Testis (tissue), 3 donors: ENCODE measurements around the gene EIF5AL1. TPM values are rescaled to one million over a fixed set of nuclear protein-coding genes. Genes with fewer than 3 reads are reported as not detected.

ENCODE experiments used
- DNase-seq: peaks from one replicate; pipeline ENCODE4 v3.0.0-alpha.2; 2019
- H3K27ac ChIP-seq, 2 donors: fragments of 200-600 bp; sonication (generic); one replicate each; pipeline ENCODE4 v1.5.1; 2019
- H3K27me3 ChIP-seq: fragments of 200-600 bp; sonication (generic); one replicate; pipeline ENCODE4 v1.5.1; 2019
- H3K36me3 ChIP-seq: fragments of 200-600 bp; sonication (generic); one replicate; pipeline ENCODE4 v1.5.1; 2017; ENCODE audit warnings: low read depth; ENCODE audit errors: missing control alignments
- H3K4me1 ChIP-seq: fragments of 200-600 bp; sonication (generic); one replicate; pipeline ENCODE4 v1.5.1; 2019
- H3K4me3 ChIP-seq, 2 donors: fragments of 200-600 bp; sonication (generic); one replicate each; pipeline ENCODE4 v1.5.1; 2017 to 2019
- H3K9me3 ChIP-seq: fragments of 200-600 bp; sonication (generic); one replicate; pipeline ENCODE4 v1.5.1; 2017
- CTCF ChIP-seq, 3 experiments: fragments of 450-650 bp in 2 of 3; fragments of 200-600 bp in 1 of 3; sonication (generic) in 1 of 3; IDR thresholded peaks; one replicate each; pipeline ENCODE4 v1.5.1; 2016 to 2019; ENCODE audit warnings: antibody characterized with exemption in 3 of 3, mild to moderate bottlenecking in 2 of 3, moderate library complexity in 1 of 3
- POLR2A ChIP-seq: fragments of 450-650 bp; IDR thresholded peaks from one replicate; pipeline ENCODE4 v1.6.1; 2017; ENCODE audit warnings: antibody characterized with exemption, mild to moderate bottlenecking, moderate library complexity
- WGBS, 2 donors: methylation state at CpG; one replicate each; pipeline ENCODE4 v1.1.5; 2018; 5-methylcytosine and 5-hydroxymethylcytosine counted together
- intact Hi-C: fragments of 100-400 bp; cut with DNase I; formaldehyde crosslinking; loops from one replicate; pipeline ENCODE4 v1.15.1; 2023; ENCODE audit warnings: low total_unique reads
- polyA plus RNA-seq: library from polyadenylated mRNA; stranded (reverse); fragments of 350-450 nt; fragmentation: Illumina TruSeq; extraction: RNeasy Lipid Tissue Mini Kit (QIAGEN cat#74804); gene quantifications from one replicate; pipeline ENCODE4 v1.2.3, GENCODE V29; 2014; ENCODE audit warnings: low read depth, low replicate concordance; ENCODE audit not compliant: insufficient read depth
- total RNA-seq, 2 donors: library from RNA; depleted of rRNA; stranded (reverse); fragments of >200 nt; gene quantifications; one replicate each; pipeline ENCODE4 v1.2.3, GENCODE V29; 2016

Gene EIF5AL1
- total and polyA plus RNA-seq, 3 donors from 2014 or later, result 5.7 to 24.4 (median 6.8) TPM

- no peaks in the 10 kb centered on the region for H3K36me3 ChIP-seq
- no peak for TF ChIP-seq CTCF (IDR thresholded peaks at IDR 0.05)
- TF ChIP-seq POLR2A, result no peak
- H3K27ac ChIP-seq, result no peak overlapping the region
- no peaks in the 10 kb centered on the region for H3K9me3 ChIP-seq
- intact Hi-C loops, result no loop called here
- H3K4me3 ChIP-seq, result no peak overlapping the region
- H3K27me3 ChIP-seq, result no peaks in the 10 kb centered on the region
- 76 to 80% methylated on average over 8 to 9 of the region's 9 CpGs for WGBS, 2 donors
- no peak for DNase-seq
- peaks cover 9% of the 10 kb centered on the region for H3K4me1 ChIP-seq
Measured at GRCh38 chr10:79490400-79491142, 21.8 kb upstream of the EIF5AL1 start.

GRCh38 chr10:79491143-79491835, 21.0 kb upstream of the EIF5AL1 start:
- DNase-seq, result no peak
- TF ChIP-seq POLR2A (no peak), CTCF (IDR thresholded peaks at IDR 0.05) (no peak)
- Histone ChIP-seq H3K27ac (no peak overlapping the region), H3K4me3 (no peak overlapping the region), H3K9me3 (no peaks in the 10 kb centered on the region), H3K27me3 (no peaks in the 10 kb centered on the region), H3K36me3 (no peaks in the 10 kb centered on the region), H3K4me1 (peaks cover 9% of the 10 kb centered on the region)
- WGBS, 2 donors, result 75 to 81% methylated on average over 5 to 6 of the region's 6 CpGs
- intact Hi-C loops, result no loop called here

GRCh38 chr10:79492256-79492655, 20.1 kb upstream of the EIF5AL1 start:
- no peaks in the 10 kb centered on the region for H3K27me3 ChIP-seq
- no peaks in the 10 kb centered on the region for H3K36me3 ChIP-seq
- H3K27ac ChIP-seq, result no peak overlapping the region
- no peak overlapping the region for H3K4me3 ChIP-seq
- H3K9me3 ChIP-seq, result no peaks in the 10 kb centered on the region
- DNase-seq, result no peak
- intact Hi-C loops, result no loop called here
- TF ChIP-seq CTCF (IDR thresholded peaks at IDR 0.05), result no peak
- TF ChIP-seq POLR2A, result no peak
- 94 to 95% methylated on average over 6 of the region's 6 CpGs for WGBS, 2 donors
- peaks cover 9% of the 10 kb centered on the region for H3K4me1 ChIP-seq

GRCh38 chr10:79492839-79493238, 19.5 kb upstream of the EIF5AL1 start:
- no peak overlapping the region for H3K27ac ChIP-seq
- WGBS, 2 donors, result 87 to 92% methylated on average over 3 of the region's 3 CpGs
- no peak for DNase-seq
- H3K9me3 ChIP-seq, result no peaks in the 10 kb centered on the region
- H3K4me1 ChIP-seq, result peaks cover 9% of the 10 kb centered on the region
- H3K36me3 ChIP-seq, result no peaks in the 10 kb centered on the region
- intact Hi-C loops, result no loop called here
- H3K27me3 ChIP-seq, result no peaks in the 10 kb centered on the region
- TF ChIP-seq POLR2A, result no peak
- no peak for TF ChIP-seq CTCF (IDR thresholded peaks at IDR 0.05)
- H3K4me3 ChIP-seq, result no peak overlapping the region
